ENCODE data around the gene KCTD2.
"Not testable (repeated sequence)": the region's sequence is repeated elsewhere in the genome, so short reads cannot be mapped to it uniquely, and the experiment has no call there.

DNA sequence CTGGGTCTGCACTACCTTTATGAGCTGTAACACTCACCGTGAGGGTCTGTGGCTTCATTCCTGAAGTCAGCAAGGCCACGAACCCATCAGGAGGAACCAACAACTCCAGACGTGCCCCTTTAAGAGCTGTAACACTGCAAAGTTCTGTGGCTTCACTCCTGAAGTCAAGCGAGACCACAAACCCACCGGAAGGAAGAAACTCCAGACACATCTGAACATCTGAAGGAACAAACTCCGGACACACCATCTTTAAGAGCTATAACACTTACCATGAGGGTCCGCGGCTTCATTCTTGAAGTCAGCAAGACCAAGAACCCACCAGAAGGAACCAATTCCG is 21.7 kb upstream of the KCTD2 start:
- not testable (repeated sequence) for TF ChIP-seq SREBF2 (IDR thresholded peaks at IDR 0.05); JUNB (IDR thresholded peaks at IDR 0.05); MAZ (IDR thresholded peaks at IDR 0.05; ENCODE audit: borderline replicate concordance, low read depth, low read length); ZC3H11A (IDR thresholded peaks at IDR 0.05); POLR2A (IDR thresholded peaks at IDR 0.05; ENCODE audit: low read length); EP300 (IDR thresholded peaks at IDR 0.05); ELK1 (IDR thresholded peaks at IDR 0.05; ENCODE audit: low read depth, low read length); MYC (IDR thresholded peaks at IDR 0.05; ENCODE audit: borderline replicate concordance, low read length); RFX5 (IDR thresholded peaks at IDR 0.05); BHLHE40 (IDR thresholded peaks at IDR 0.05; ENCODE audit: low read depth, low read length)
- TF ChIP-seq, protein P1, sequence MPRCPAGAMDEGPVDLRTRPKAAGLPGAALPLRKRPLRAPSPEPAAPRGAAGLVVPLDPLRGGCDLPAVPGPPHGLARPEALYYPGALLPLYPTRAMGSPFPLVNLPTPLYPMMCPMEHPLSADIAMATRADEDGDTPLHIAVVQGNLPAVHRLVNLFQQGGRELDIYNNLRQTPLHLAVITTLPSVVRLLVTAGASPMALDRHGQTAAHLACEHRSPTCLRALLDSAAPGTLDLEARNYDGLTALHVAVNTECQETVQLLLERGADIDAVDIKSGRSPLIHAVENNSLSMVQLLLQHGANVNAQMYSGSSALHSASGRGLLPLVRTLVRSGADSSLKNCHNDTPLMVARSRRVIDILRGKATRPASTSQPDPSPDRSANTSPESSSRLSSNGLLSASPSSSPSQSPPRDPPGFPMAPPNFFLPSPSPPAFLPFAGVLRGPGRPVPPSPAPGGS (IDR thresholded peaks at IDR 0.05): not testable (repeated sequence)
- TF ChIP-seq, protein P2, sequence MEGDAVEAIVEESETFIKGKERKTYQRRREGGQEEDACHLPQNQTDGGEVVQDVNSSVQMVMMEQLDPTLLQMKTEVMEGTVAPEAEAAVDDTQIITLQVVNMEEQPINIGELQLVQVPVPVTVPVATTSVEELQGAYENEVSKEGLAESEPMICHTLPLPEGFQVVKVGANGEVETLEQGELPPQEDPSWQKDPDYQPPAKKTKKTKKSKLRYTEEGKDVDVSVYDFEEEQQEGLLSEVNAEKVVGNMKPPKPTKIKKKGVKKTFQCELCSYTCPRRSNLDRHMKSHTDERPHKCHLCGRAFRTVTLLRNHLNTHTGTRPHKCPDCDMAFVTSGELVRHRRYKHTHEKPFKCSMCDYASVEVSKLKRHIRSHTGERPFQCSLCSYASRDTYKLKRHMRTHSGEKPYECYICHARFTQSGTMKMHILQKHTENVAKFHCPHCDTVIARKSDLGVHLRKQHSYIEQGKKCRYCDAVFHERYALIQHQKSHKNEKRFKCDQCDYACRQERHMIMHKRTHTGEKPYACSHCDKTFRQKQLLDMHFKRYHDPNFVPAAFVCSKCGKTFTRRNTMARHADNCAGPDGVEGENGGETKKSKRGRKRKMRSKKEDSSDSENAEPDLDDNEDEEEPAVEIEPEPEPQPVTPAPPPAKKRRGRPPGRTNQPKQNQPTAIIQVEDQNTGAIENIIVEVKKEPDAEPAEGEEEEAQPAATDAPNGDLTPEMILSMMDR (IDR thresholded peaks at IDR 0.05): not testable (repeated sequence)
- TF ChIP-seq, protein P3, sequence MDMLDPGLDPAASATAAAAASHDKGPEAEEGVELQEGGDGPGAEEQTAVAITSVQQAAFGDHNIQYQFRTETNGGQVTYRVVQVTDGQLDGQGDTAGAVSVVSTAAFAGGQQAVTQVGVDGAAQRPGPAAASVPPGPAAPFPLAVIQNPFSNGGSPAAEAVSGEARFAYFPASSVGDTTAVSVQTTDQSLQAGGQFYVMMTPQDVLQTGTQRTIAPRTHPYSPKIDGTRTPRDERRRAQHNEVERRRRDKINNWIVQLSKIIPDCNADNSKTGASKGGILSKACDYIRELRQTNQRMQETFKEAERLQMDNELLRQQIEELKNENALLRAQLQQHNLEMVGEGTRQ (IDR thresholded peaks at IDR 0.05): not testable (repeated sequence)
